Stimulated activated CD4-positive, alpha-beta T cell treated with anti-CD3 and anti-CD28 coated beads, TNF-alpha, amount 100 ng/mL, for 1 hour (primary cell): Measurements from ENCODE around the gene RAB35.
A peak's percentile ranks its signal among the peaks of the same experiment; 100 is the strongest.

Experiments used
- DNase-seq, 3 donors: peaks; one replicate each; pipeline ENCODE4 v3.0.0-alpha.2; 2020; ENCODE audit warnings: low read depth in 3 of 3, low spot score in 1 of 3

Gene RAB35

GRCh38 chr12:120134307-120134980, 17.9 kb upstream of the RAB35 start:
- DNase-seq = no peak

DNA sequence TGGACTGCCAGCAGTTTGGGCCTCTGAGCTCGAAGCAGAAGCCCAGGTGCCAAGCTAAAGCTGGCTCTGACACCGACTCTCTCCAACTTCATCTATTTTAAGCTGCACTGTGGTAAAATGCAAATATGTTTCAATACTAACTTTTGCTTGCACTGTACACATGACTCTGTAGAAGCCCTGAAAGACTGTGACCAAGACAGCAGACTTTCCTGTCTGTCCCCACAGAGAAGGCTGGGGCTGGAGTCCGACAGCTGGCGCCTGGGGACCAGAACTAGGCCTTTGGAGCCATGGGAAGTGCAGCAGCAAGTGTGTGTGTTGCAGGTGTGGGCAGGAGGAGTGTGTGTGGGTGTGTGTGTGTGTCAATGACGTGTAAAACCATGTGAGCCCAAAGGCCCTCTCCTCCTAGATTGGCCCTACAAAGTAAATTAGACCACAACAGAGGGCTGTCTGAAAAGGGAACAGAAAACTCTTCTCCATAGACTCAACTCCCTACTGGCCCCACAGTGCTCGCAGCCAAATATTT, 16.4 kb upstream of the RAB35 start:
- no peak for DNase-seq

GRCh38 chr12:120132054-120132836, 15.7 kb upstream of the RAB35 start:
- DNase-seq = no peak

GRCh38 chr12:120131116-120131515, 14.6 kb upstream of the RAB35 start:
- no peak for DNase-seq

DNA sequence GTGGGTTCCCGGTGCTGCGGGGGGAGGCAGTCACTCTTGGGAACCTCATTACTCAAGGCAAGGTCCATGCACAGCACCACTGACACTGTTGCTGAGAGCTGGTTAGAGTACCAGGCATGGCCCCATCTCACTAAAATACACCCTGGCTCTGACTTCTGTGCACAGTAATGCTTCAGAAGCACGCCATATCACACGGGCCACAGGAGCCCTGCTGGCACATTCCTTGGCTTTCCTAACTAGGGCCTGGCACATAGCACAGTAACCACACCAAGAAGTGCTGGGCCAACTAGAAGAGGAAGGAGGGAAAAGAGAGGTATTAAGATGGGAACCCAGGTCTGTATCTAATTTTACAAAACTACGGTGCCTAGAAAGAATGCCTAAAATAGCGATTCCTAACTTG, 13.5 kb upstream of the RAB35 start:
- no peak for DNase-seq

GRCh38 chr12:120126635-120127005, 10.1 kb upstream of the RAB35 start:
- no peak for DNase-seq

DNA sequence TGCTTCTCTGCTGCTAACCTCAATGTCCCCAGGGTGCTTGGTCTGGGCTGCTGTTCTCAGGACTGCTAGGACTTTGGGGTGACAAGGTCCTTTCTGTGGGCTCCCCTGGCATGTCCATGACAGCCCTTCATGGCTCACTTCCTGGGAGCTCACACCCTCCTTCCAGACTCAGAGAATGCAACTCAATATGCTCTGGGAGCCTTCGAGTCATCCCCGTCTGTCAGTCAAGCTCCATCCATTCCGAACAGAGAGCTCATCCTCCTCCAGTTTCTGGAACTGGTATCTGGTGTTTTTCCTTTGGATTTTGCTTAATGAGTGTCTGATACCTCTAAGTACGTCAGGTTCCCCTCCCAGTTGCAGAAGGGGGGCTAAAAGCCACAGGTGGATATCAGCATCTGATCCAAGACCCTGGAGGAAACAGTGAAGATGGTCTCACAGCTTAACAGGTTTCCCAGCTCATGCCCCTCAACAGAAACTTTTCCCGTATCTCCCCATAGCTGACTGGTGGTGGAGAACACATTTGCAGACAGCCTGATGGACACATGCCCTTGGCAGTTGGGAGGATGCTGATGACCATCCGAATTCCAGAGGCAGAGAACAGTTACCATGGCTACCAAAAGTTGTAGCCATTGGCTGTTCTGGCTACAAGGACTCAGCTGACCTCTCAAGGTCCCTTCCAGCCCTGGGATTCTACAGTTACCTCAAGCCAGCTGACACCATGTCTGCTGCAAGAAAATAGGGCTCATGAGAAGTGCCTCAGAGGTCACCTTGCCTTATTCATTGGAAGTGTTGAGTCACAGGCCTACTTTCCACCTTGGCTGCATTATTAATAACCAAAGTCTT, 9.5 kb upstream of the RAB35 start:
- no peak for DNase-seq

DNA sequence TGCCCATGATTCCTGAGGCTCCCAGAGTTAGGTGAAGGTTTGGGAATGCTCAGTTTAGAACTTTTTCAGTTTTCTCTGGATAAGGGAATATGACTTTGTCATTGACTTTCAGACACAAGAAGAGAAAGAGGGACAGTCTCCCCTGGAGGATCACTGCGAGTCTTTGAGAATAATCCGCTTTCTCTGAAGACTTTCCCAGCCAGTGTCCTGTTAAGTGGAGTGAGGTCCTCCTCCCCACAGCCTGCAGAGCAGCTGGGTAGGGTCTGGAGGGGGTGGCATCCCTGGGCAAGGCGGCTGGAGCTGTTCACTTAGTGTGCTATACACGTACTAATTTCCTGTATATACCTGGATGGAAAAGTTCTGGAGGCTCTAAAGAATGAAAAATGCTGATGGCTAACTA, 8.5 kb upstream of the RAB35 start:
- DNase-seq = no peak

GRCh38 chr12:120121766-120122293, 5.3 kb upstream of the RAB35 start:
- no peak for DNase-seq

GRCh38 chr12:120121343-120121742, 4.8 kb upstream of the RAB35 start:
- no peak for DNase-seq

GRCh38 chr12:120119271-120119973, 2.9 kb upstream of the RAB35 start:
- no peak for DNase-seq

DNA sequence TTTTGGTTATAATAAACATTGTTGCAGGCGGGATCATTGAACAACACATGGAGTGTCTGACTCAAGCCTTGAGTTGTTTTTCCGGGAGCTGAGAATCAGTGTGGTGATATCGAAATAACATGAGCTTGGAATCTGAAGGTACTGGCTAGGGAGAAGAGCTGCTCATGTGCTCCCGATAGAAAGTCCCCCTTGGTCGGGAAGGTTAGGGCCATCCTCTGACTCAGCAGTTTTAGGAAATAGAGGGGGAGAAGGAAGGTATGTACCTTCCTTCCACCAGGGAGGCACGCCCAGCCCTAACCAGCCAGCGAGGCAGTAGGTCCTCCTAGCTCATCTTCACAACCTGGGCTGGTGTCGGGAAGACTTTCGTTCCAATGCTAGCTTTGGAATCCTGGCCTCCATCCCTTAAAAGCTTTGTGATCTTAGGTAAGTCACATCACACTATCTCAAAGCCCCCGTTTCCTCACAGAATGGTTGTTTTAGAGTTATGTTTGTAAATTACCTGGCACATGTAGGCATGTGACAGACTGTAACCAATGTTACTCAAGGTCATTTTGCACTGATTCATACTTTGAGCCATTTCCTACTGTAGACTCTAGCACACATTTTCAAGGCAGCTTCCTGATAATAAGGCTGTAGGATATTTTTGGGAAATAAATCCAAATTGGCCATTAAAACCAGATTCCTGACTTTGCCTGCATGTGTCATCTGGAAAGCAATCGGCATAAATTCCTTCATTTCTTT, 1.9 kb upstream of the RAB35 start:
- no peak for DNase-seq

- DNase-seq = no peak
Measured at GRCh38 chr12:120117961-120118320, 1.4 kb upstream of the RAB35 start.

- peak; percentile 95 to 98 (median 97) for DNase-seq
Measured at GRCh38 chr12:120116792-120117651, 469 bp upstream of the RAB35 start.

DNA sequence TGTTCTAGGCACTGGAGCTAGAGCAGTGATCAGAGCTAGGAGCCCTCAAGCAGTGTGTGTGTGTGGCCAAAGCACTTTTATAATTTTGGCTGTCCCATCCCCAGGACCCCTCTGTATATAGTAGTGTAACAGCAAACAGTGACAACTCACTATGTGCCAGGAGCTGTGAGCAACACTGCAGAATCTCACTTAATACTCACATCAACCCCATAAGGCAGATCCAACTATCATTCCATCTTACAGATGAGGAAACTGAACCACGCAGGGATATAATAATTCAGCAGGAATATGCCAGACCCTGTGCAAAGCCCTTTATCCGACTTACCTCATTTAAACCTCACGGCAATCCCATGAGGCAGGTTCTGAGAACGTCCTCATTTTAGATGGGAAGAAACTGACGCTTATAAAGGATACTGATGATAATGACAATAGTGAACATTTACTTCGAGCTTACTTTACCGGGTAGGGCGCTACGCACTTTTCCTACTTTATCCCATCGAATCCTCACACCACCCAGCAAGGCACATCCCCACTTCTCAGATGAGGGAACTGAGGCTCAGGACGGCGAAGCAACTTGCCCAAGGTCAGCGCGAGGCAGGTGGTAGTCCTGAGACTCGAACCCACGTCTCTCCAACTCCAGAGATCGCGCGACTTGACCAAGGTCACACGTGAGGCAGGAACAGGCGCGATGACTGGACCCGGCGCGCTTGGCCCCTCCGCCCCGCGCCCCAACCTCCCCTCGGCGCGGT, 687 bp downstream of the RAB35 start:
- DNase-seq = no peak

- DNase-seq = no peak
Measured at GRCh38 chr12:120115066-120115465, 1.5 kb downstream of the RAB35 start.

GRCh38 chr12:120110550-120111501, 5.7 kb downstream of the RAB35 start:
- peak in 1 of 3 donors; percentile 21 for DNase-seq
